HepG2 (cell line): ENCODE data around the gene NBEAL1. TPM values are rescaled to one million over a fixed set of nuclear protein-coding genes. Genes with fewer than 3 reads are reported as not detected.

ENCODE experiments used
- ATAC-seq: fragments of 200-7000 bp; cut with Tn5 transposase; 3 replicates; pipeline ENCODE4 v1.9.1; 2020; ENCODE audit warnings: mild to moderate bottlenecking, moderate library complexity
- BruUV-seq: library from RNA; stranded (reverse); fragments of 400-500 nt; replicated peaks from 2 replicates; lab custom pipeline; 2021; lab: Mats Ljungman, UMichigan
- CTCF ChIA-PET: fragments of 300-600 bp; formaldehyde crosslinking; extraction: SDS; loops from one replicate; lab custom pipeline; 2021; ENCODE audit warnings: low total read pairs, inconsistent platforms, low intra/inter-chr PET ratio; lab: Yijun Ruan, JAX
- POLR2A ChIA-PET: fragments of 350-600 bp; sonication (Branson Sonifier 250); formaldehyde crosslinking; loops from one replicate; lab custom pipeline; 2020; ENCODE audit warnings: antibody characterized with exemption, inconsistent platforms; lab: Yijun Ruan, JAX
- DNase-seq: peaks from one replicate; pipeline ENCODE4 v3.0.0-alpha.2; 2015; ENCODE audit warnings: low spot score
- FAIRE-seq: peaks from 3 replicates; lab custom pipeline; 2011; peaks lifted over from hg19 to GRCh38; lab: Jason Lieb, UNC
- H2AFZ ChIP-seq: one replicate; pipeline ENCODE4 v1.6.1; 2011; ENCODE audit warnings: low read length, inconsistent platforms
- H3K27ac ChIP-seq: fragments of 300-600 bp; 3 replicates; pipeline ENCODE4 v1.8.0; 2011; ENCODE audit warnings: mixed run types, mild to moderate bottlenecking, mixed read lengths, low read length, inconsistent platforms; ENCODE audit not compliant: insufficient read depth; ENCODE audit errors: extremely low read length
- H3K27me3 ChIP-seq, 2 experiments: fragments of 200-600 bp in 1 of 2; 2 replicates in 1 of 2; 3 replicates in 1 of 2; pipeline versions ENCODE4 v1.6.0 to v1.8.0; 2011; ENCODE audit warnings: low read length in 2 of 2, mild to moderate bottlenecking in 2 of 2, moderate library complexity in 2 of 2, inconsistent platforms in 1 of 2; ENCODE audit not compliant: insufficient read depth in 2 of 2, control insufficient read depth in 1 of 2
- H3K36me3 ChIP-seq, 2 experiments: fragments of 200-600 bp in 1 of 2; replicated peaks in 1 of 2; 2 replicates in 1 of 2; 3 replicates in 1 of 2; pipeline versions ENCODE4 v1.5.1 to v1.8.0; 2011; ENCODE audit warnings: low read length in 2 of 2, inconsistent platforms in 1 of 2; ENCODE audit not compliant: insufficient read depth in 2 of 2, control insufficient read depth in 1 of 2
- H3K4me1 ChIP-seq: 2 replicates; pipeline ENCODE4 v1.5.1; 2012; ENCODE audit warnings: low read length, inconsistent platforms; ENCODE audit not compliant: insufficient read depth
- H3K4me2 ChIP-seq: 2 replicates; pipeline ENCODE4 v1.6.0; 2011; ENCODE audit warnings: low read depth, low read length, inconsistent platforms
- H3K4me3 ChIP-seq, 3 experiments: fragments of 200-600 bp in 1 of 3; sonication (generic), shearing (Covaris generic) in 1 of 3; replicated peaks in 1 of 3; 2 replicates each; pipeline ENCODE4 v1.5.1; 2011 to 2016; ENCODE audit warnings: low read length in 3 of 3, inconsistent platforms in 2 of 3, low read depth in 2 of 3, mild to moderate bottlenecking in 2 of 3, control low read depth in 1 of 3, mixed read lengths in 1 of 3; ENCODE audit not compliant: insufficient read depth in 1 of 3
- H3K79me2 ChIP-seq: one replicate; pipeline ENCODE4 v1.6.1; 2011; ENCODE audit warnings: low read length, inconsistent platforms; ENCODE audit not compliant: insufficient read depth
- H3K9ac ChIP-seq: 2 replicates; pipeline ENCODE4 v1.6.0; 2011; ENCODE audit warnings: mild to moderate bottlenecking, low read depth, low read length, inconsistent platforms; ENCODE audit not compliant: insufficient read depth
- H3K9me3 ChIP-seq: 2 replicates; pipeline ENCODE4 v1.5.1; 2012; ENCODE audit warnings: mild to moderate bottlenecking, low read length
- H4K20me1 ChIP-seq: 2 replicates; pipeline ENCODE4 v1.6.0; 2011; ENCODE audit warnings: inconsistent platforms, mild to moderate bottlenecking, low read length, moderate library complexity; ENCODE audit not compliant: insufficient read depth
- FOXJ3 ChIP-seq: sonication (generic); formaldehyde crosslinking; IDR thresholded peaks from 2 replicates; pipeline ENCODE4 v1.4.0; 2020; ENCODE audit warnings: missing genetic modification reagents, mild to moderate bottlenecking, borderline replicate concordance
- HMG20A ChIP-seq: IDR thresholded peaks from 2 replicates; pipeline ENCODE4 v1.6.1; 2016; ENCODE audit warnings: borderline replicate concordance
- JDP2 ChIP-seq: sonication (generic); formaldehyde crosslinking; IDR thresholded peaks from 2 replicates; pipeline ENCODE4 v1.8.1; 2022; ENCODE audit warnings: missing genetic modification reagents, borderline replicate concordance
- ZNF253 ChIP-seq: sonication (generic); formaldehyde crosslinking; IDR thresholded peaks from 2 replicates; pipeline ENCODE4 v1.8.0; 2022; ENCODE audit warnings: mild to moderate bottlenecking, missing genetic modification reagents, borderline replicate concordance
- ZNF44 ChIP-seq: sonication (generic); formaldehyde crosslinking; IDR thresholded peaks from 2 replicates; pipeline ENCODE4 v1.5.1; 2020; ENCODE audit warnings: mild to moderate bottlenecking, missing genetic modification reagents
- ZNF605 ChIP-seq: sonication (generic); formaldehyde crosslinking; IDR thresholded peaks from 2 replicates; pipeline ENCODE4 v1.8.0; 2022; ENCODE audit warnings: mild to moderate bottlenecking, missing genetic modification reagents
- ZNF713 ChIP-seq: sonication (generic); formaldehyde crosslinking; IDR thresholded peaks from 2 replicates; pipeline ENCODE4 v1.4.0; 2020; ENCODE audit warnings: mild to moderate bottlenecking, missing genetic modification reagents
- WGBS: methylation state at CpG from one replicate; pipeline ENCODE4 v1.1.6; 2017; ENCODE audit warnings: low lambda C conversion rate; 5-methylcytosine and 5-hydroxymethylcytosine counted together
- in situ Hi-C: cut with HindIII; loops from 2 replicates; pipeline ENCODE4 v1.10.0; 2017; ENCODE audit warnings: low pct_unique_long_range_greater_than_20kb; ENCODE audit not compliant: extremely low pct_ligation_motif_present
- intact Hi-C: fragments of 100-400 bp; cut with micrococcal nuclease; formaldehyde crosslinking; loops from one replicate; pipeline ENCODE4 v1.10.0; 2022; ENCODE audit not compliant: unreplicated experiment
- polyA plus RNA-seq, 8 experiments: library from polyadenylated mRNA; depleted of rRNA in 3 of 8; stranded (reverse) in 7 of 8; unstranded in 1 of 8; fragments of >200 nt; fragmentation: Illumina TruSeq in 4 of 8; extraction: Trizol in 4 of 8; gene quantifications; 2 replicates each; pipeline versions ENCODE4 v1.2.1 to v1.2.3, GENCODE V29; 2011 to 2016; ENCODE audit warnings: low read depth in 4 of 8, missing spikeins in 1 of 8, mixed read lengths in 1 of 8; ENCODE audit not compliant: insufficient read depth in 1 of 8
- total RNA-seq, 5 experiments: library from RNA; depleted of rRNA; stranded (reverse); fragments of >200 nt; fragmentation: Illumina TruSeq; extraction: Trizol; gene quantifications; 2 replicates each; pipeline ENCODE4 v1.2.3, GENCODE V29; 2016; ENCODE audit warnings: low read depth in 1 of 5
- TF ChIP-seq, protein P1 (sequence below): sonication (generic); formaldehyde crosslinking; IDR thresholded peaks from 2 replicates; pipeline ENCODE4 v1.5.0; 2020; ENCODE audit warnings: mild to moderate bottlenecking, missing genetic modification reagents
- TF ChIP-seq, protein P2 (sequence below): sonication (generic); formaldehyde crosslinking; IDR thresholded peaks from 2 replicates; pipeline ENCODE4 v1.4.0; 2020; ENCODE audit warnings: missing genetic modification reagents, borderline replicate concordance
- TF ChIP-seq, protein P3 (sequence below): sonication (generic); formaldehyde crosslinking; IDR thresholded peaks from 2 replicates; pipeline ENCODE4 v1.5.0; 2020; ENCODE audit warnings: missing genetic modification reagents

NBEAL1 gene
- total and polyA plus RNA-seq, 2 of the 13 experiments (the other 11 are each of a cell fraction or from before 2014, with no cell fraction given) = 6.4 to 15.7 TPM

- in situ Hi-C loops = no loop called here
- peaks cover 6% of the 10 kb centered on the region; the same call in 1 of the 2 replicates for H3K4me1 ChIP-seq
- FAIRE-seq = no peak
Measured at GRCh38 chr2:203177361-203177760, 162.7 kb downstream of the NBEAL1 start.

DNA sequence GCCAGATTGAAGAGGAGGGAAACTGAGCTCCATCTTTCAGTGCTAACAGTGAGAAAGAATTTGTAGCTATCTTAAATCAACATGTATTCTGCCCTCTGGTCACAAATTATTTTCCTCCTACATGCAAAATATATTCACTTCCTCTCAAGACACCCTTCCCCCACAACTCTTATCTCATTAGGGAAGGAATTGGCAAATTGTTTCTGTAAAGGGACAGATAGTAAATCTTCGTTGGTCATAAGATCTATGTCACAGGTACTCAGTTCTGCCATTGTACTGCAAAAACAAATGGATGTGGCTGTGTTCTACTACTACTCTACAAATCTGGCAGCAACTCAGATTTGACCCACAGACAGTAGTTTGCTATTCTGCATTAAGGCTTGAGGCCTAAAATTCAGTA, 171.2 kb downstream of the NBEAL1 start:
- no TSS peak for BruUV-seq

More at GRCh38 chr2:203177361-203177760, 162.7 kb downstream of the NBEAL1 start:
- Histone ChIP-seq H3K4me2 (no peak overlapping the region), H3K27me3 (no peaks in the 10 kb centered on the region), H3K79me2 (no peaks in the 10 kb centered on the region), H3K9me3 (no peaks in the 10 kb centered on the region), H3K4me3 (no peak overlapping the region), H3K27ac (no peak overlapping the region), H2AFZ (no peak overlapping the region), H3K36me3 (peaks cover 4 to 5% of the 10 kb centered on the region in 2 experiments; a peak in 2 of 5 replicates), H3K9ac (no peak overlapping the region), H4K20me1 (no peaks in the 10 kb centered on the region)
- TF ChIP-seq ZNF713 (CRISPR knock-in tag) = no peak
- intact Hi-C loops = no loop called here
- ChIA-PET CTCF (no interaction called here), POLR2A (interaction anchor here (1.7 kb wide), 1 partner anchor 10 kb away, joined by 3 read pairs; no protein-coding TSS in a partner anchor)
- ATAC-seq (no peak), DNase-seq (no peak)
- BruUV-seq = no TSS peak

More for the DNA sequence above, 171.2 kb downstream of the NBEAL1 start:
- H4K20me1 ChIP-seq = no peaks in the 10 kb centered on the region
- in situ Hi-C loops = no loop called here
- FAIRE-seq (no peak), ATAC-seq (no peak), DNase-seq (no peak)
- H3K9ac ChIP-seq = no peak overlapping the region
- H3K9me3 ChIP-seq = no peaks in the 10 kb centered on the region
- no peak overlapping the region for H2AFZ ChIP-seq
- WGBS = 93% methylated on average over 1 of the region's 1 CpG
- ChIA-PET CTCF (no interaction called here), POLR2A (no interaction called here)
- no peak overlapping the region for H3K27ac ChIP-seq
- no peaks in the 10 kb centered on the region for H3K27me3 ChIP-seq
- intact Hi-C loops = no loop called here
- H3K4me3 ChIP-seq = no peak overlapping the region
- no peaks in the 10 kb centered on the region for H3K79me2 ChIP-seq
- no peak overlapping the region for H3K4me2 ChIP-seq
- H3K4me1 ChIP-seq = no peaks in the 10 kb centered on the region
- H3K36me3 ChIP-seq = peaks cover 5 to 10% of the 10 kb centered on the region in 2 experiments; a peak in 4 of 5 replicates
- TF ChIP-seq JDP2 (CRISPR knock-in tag) (no peak), HMG20A (CRISPR knock-in tag) (no peak), FOXJ3 (CRISPR knock-in tag) (no peak), ZNF44 (no peak), ZNF253 (CRISPR knock-in tag) (no peak), ZNF605 (CRISPR knock-in tag) (no peak)
- TF ChIP-seq, protein P1, sequence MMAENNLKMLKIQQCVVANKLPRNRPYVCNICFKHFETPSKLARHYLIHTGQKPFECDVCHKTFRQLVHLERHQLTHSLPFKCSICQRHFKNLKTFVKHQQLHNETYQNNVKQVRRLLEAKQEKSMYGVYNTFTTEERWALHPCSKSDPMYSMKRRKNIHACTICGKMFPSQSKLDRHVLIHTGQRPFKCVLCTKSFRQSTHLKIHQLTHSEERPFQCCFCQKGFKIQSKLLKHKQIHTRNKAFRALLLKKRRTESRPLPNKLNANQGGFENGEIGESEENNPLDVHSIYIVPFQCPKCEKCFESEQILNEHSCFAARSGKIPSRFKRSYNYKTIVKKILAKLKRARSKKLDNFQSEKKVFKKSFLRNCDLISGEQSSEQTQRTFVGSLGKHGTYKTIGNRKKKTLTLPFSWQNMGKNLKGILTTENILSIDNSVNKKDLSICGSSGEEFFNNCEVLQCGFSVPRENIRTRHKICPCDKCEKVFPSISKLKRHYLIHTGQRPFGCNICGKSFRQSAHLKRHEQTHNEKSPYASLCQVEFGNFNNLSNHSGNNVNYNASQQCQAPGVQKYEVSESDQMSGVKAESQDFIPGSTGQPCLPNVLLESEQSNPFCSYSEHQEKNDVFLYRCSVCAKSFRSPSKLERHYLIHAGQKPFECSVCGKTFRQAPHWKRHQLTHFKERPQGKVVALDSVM = no peak
- TF ChIP-seq, protein P2, sequence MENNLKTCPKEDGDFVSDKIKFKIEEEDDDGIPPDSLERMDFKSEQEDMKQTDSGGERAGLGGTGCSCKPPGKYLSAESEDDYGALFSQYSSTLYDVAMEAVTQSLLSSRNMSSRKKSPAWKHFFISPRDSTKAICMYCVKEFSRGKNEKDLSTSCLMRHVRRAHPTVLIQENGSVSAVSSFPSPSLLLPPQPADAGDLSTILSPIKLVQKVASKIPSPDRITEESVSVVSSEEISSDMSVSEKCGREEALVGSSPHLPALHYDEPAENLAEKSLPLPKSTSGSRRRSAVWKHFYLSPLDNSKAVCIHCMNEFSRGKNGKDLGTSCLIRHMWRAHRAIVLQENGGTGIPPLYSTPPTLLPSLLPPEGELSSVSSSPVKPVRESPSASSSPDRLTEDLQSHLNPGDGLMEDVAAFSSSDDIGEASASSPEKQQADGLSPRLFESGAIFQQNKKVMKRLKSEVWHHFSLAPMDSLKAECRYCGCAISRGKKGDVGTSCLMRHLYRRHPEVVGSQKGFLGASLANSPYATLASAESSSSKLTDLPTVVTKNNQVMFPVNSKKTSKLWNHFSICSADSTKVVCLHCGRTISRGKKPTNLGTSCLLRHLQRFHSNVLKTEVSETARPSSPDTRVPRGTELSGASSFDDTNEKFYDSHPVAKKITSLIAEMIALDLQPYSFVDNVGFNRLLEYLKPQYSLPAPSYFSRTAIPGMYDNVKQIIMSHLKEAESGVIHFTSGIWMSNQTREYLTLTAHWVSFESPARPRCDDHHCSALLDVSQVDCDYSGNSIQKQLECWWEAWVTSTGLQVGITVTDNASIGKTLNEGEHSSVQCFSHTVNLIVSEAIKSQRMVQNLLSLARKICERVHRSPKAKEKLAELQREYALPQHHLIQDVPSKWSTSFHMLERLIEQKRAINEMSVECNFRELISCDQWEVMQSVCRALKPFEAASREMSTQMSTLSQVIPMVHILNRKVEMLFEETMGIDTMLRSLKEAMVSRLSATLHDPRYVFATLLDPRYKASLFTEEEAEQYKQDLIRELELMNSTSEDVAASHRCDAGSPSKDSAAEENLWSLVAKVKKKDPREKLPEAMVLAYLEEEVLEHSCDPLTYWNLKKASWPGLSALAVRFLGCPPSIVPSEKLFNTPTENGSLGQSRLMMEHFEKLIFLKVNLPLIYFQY (CRISPR knock-in tag) = no peak
- TF ChIP-seq, protein P3, sequence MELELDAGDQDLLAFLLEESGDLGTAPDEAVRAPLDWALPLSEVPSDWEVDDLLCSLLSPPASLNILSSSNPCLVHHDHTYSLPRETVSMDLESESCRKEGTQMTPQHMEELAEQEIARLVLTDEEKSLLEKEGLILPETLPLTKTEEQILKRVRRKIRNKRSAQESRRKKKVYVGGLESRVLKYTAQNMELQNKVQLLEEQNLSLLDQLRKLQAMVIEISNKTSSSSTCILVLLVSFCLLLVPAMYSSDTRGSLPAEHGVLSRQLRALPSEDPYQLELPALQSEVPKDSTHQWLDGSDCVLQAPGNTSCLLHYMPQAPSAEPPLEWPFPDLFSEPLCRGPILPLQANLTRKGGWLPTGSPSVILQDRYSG = no peak
